ENCODE measurements around the gene LILRB4.

DNA sequence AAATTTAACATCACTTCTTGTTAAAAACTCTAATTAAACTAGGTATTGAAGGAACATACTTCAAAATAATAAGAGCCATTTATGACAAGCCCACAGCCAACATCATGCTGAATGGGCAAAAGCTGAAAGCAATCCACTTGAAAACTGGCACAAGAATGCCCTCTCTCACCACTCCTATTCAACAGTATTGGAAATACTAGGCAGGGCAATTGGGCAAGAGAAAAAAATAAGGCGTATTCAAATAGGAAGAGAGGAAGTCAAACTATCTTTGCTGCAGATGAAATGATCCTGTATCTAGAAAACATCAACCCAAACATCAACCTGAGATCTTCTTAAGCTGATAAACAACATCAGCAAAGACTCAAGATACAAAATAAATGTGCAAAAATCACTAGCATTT, 48.1 kb upstream of the LILRB4 start:
- TF ChIP-seq, protein P1, sequence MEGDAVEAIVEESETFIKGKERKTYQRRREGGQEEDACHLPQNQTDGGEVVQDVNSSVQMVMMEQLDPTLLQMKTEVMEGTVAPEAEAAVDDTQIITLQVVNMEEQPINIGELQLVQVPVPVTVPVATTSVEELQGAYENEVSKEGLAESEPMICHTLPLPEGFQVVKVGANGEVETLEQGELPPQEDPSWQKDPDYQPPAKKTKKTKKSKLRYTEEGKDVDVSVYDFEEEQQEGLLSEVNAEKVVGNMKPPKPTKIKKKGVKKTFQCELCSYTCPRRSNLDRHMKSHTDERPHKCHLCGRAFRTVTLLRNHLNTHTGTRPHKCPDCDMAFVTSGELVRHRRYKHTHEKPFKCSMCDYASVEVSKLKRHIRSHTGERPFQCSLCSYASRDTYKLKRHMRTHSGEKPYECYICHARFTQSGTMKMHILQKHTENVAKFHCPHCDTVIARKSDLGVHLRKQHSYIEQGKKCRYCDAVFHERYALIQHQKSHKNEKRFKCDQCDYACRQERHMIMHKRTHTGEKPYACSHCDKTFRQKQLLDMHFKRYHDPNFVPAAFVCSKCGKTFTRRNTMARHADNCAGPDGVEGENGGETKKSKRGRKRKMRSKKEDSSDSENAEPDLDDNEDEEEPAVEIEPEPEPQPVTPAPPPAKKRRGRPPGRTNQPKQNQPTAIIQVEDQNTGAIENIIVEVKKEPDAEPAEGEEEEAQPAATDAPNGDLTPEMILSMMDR (conservative IDR thresholded peaks at IDR 0.05; ENCODE audit: low read length): no peak
- no peak for TF ChIP-seq EZH2phosphoT487 (IDR thresholded peaks at IDR 0.05; ENCODE audit: borderline replicate concordance, low read depth, low read length)
